ENCODE data around the gene MAML3. TPM values are rescaled to one million over a fixed set of nuclear protein-coding genes. Genes with fewer than 3 reads are reported as not detected.

Gene MAML3
- total RNA-seq, 1 experiment from 2014 or later, result 12.1 TPM

DNA sequence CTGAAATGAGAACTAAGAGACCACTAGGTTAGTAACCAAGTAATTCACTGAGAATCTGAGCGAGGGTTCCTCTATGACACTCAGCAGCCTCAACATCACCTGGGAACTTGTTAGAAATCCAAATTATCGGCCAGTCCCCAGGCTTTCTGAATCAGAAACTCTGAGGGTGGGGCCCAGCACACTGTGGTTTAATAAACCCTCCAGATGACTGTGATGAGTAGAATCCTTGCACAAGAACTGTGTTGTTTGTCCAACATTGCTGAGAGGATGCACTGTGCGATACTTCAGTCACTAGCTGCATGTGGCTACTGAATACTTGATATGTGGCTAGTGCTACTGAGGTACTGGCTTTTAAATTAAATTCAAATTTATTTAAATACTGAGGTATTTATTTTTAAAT lies 243.9 kb downstream of the MAML3 start:
- intact Hi-C loops (cut with micrococcal nuclease; ENCODE audit: unreplicated experiment), result no loop called here
- TF ChIP-seq CTCF (IDR thresholded peaks at IDR 0.05; ENCODE audit: insufficient read depth in 1 of 2, low read depth in 1 of 2, low read length in 1 of 2, severe bottlenecking in 1 of 2, unreplicated experiment in 1 of 2), result no peak
- Histone ChIP-seq H3K4me3 (ENCODE audit: low read depth, low read length) (no peak overlapping the region), H3K9me3 (no peaks in the 10 kb centered on the region), H3K36me3 (ENCODE audit: control insufficient read depth, insufficient read depth, low read length) (no peaks in the 10 kb centered on the region), H3K4me1 (peaks cover 8% of the 10 kb centered on the region; the same call in 1 of the 2 replicates), H3K27me3 (replicated peaks; ENCODE audit: control insufficient read depth, insufficient read depth, low read length) (no peaks in the 10 kb centered on the region)
- H3K27ac Mint-ChIP-seq (ENCODE audit: unreplicated experiment), result no peak overlapping the region
- BruUV-seq (replicated peaks), result no TSS peak
- H3K4me3 Mint-ChIP-seq (ENCODE audit: unreplicated experiment), result no peak overlapping the region
- POLR2A ChIA-PET, result no interaction called here
- no peak for DNase-seq
- no peaks in the 10 kb centered on the region for H3K36me3 Mint-ChIP-seq (ENCODE audit: insufficient read depth, unreplicated experiment)
- no peaks in the 10 kb centered on the region for H3K9me3 Mint-ChIP-seq (ENCODE audit: unreplicated experiment)
- no peaks in the 10 kb centered on the region for H3K27me3 Mint-ChIP-seq (ENCODE audit: insufficient read depth, unreplicated experiment)
- CTCF ChIA-PET, result no interaction called here
- H3K4me1 Mint-ChIP-seq (ENCODE audit: low read depth, unreplicated experiment), result no peaks in the 10 kb centered on the region

- Histone ChIP-seq H3K27me3 (replicated peaks; ENCODE audit: control insufficient read depth, insufficient read depth, low read length) (no peaks in the 10 kb centered on the region), H3K4me1 (peaks cover 8% of the 10 kb centered on the region; the same call in 1 of the 2 replicates), H3K36me3 (ENCODE audit: control insufficient read depth, insufficient read depth, low read length) (no peaks in the 10 kb centered on the region), H3K9me3 (no peaks in the 10 kb centered on the region), H3K4me3 (ENCODE audit: low read depth, low read length) (no peak overlapping the region)
- POLR2A ChIA-PET, result no interaction called here
- no peak for TF ChIP-seq CTCF (IDR thresholded peaks at IDR 0.05; ENCODE audit: insufficient read depth in 1 of 2, low read depth in 1 of 2, low read length in 1 of 2, severe bottlenecking in 1 of 2, unreplicated experiment in 1 of 2)
- intact Hi-C loops (cut with micrococcal nuclease; ENCODE audit: unreplicated experiment), result no loop called here
- no TSS peak for BruUV-seq (replicated peaks)
- H3K27ac Mint-ChIP-seq (ENCODE audit: unreplicated experiment), result no peak overlapping the region
- no peaks in the 10 kb centered on the region for H3K4me1 Mint-ChIP-seq (ENCODE audit: low read depth, unreplicated experiment)
- H3K36me3 Mint-ChIP-seq (ENCODE audit: insufficient read depth, unreplicated experiment), result no peaks in the 10 kb centered on the region
- CTCF ChIA-PET, result no interaction called here
- no peak for DNase-seq
- no peaks in the 10 kb centered on the region for H3K27me3 Mint-ChIP-seq (ENCODE audit: insufficient read depth, unreplicated experiment)
- H3K9me3 Mint-ChIP-seq (ENCODE audit: unreplicated experiment), result no peaks in the 10 kb centered on the region
- H3K4me3 Mint-ChIP-seq (ENCODE audit: unreplicated experiment), result no peak overlapping the region
Measured at GRCh38 chr4:139908636-139909437, 245.1 kb downstream of the MAML3 start.

- BruUV-seq (replicated peaks), result no TSS peak
- Histone ChIP-seq H3K4me1 (peaks cover 8% of the 10 kb centered on the region; the same call in 1 of the 2 replicates), H3K36me3 (ENCODE audit: control insufficient read depth, insufficient read depth, low read length) (no peaks in the 10 kb centered on the region), H3K4me3 (ENCODE audit: low read depth, low read length) (no peak overlapping the region), H3K9me3 (no peaks in the 10 kb centered on the region), H3K27me3 (replicated peaks; ENCODE audit: control insufficient read depth, insufficient read depth, low read length) (no peaks in the 10 kb centered on the region)
- Mint-ChIP-seq H3K4me1 (ENCODE audit: low read depth, unreplicated experiment) (no peaks in the 10 kb centered on the region), H3K27ac (ENCODE audit: unreplicated experiment) (no peak overlapping the region), H3K27me3 (ENCODE audit: insufficient read depth, unreplicated experiment) (no peaks in the 10 kb centered on the region), H3K4me3 (ENCODE audit: unreplicated experiment) (no peak overlapping the region), H3K9me3 (ENCODE audit: unreplicated experiment) (no peaks in the 10 kb centered on the region), H3K36me3 (ENCODE audit: insufficient read depth, unreplicated experiment) (no peaks in the 10 kb centered on the region)
- no peak for TF ChIP-seq CTCF (IDR thresholded peaks at IDR 0.05; ENCODE audit: insufficient read depth in 1 of 2, low read depth in 1 of 2, low read length in 1 of 2, severe bottlenecking in 1 of 2, unreplicated experiment in 1 of 2)
- no peak for DNase-seq
- POLR2A ChIA-PET, result no interaction called here
- intact Hi-C loops (cut with micrococcal nuclease; ENCODE audit: unreplicated experiment), result no loop called here
- CTCF ChIA-PET, result no interaction called here
Measured at GRCh38 chr4:139907001-139907809, 246.8 kb downstream of the MAML3 start.

Data from Caco-2 (cell line).